OCI-LY1 (cell line): ENCODE results near the gene KRTAP5-3.

Experiments used
- CTCF ChIP-seq: fragments of 200-600 bp; sonication (generic), shearing (Covaris generic); IDR thresholded peaks from 2 replicates; pipeline ENCODE4 v1.5.1; 2017; ENCODE audit warnings: mild to moderate bottlenecking, antibody characterized with exemption, low read length, moderate library complexity, mixed read lengths
- EZH2 ChIP-seq: fragments of 200-600 bp; sonication (generic), shearing (Covaris generic); IDR thresholded peaks from 2 replicates; pipeline ENCODE4 v1.8.0; 2017; ENCODE audit warnings: borderline replicate concordance, mixed run types, mild to moderate bottlenecking, antibody characterized with exemption, low read length, moderate library complexity, mixed read lengths

GRCh38 chr11:1650918-1651262, 42.6 kb upstream of the KRTAP5-3 start:
- no peak for TF ChIP-seq CTCF
- TF ChIP-seq EZH2, result no peak
